GM18909 (cell line): ENCODE results near the gene IFRD1.
"Not testable (repeated sequence)": the region's sequence is repeated elsewhere in the genome, so short reads cannot be mapped to it uniquely, and the experiment has no call there.

Source experiments
- ATAC-seq: cut with Tn5 transposase; IDR thresholded peaks from one replicate; pipeline ENCODE4 v1.9.1; 2021; ENCODE audit warnings: mild to moderate bottlenecking; ENCODE audit not compliant: unreplicated experiment, poor library complexity

IFRD1 gene

GRCh38 chr7:112437072-112437471 is 13.2 kb upstream of the IFRD1 start:
- no peak for ATAC-seq

GRCh38 chr7:112439476-112439875 is 10.8 kb upstream of the IFRD1 start:
- no peak for ATAC-seq

- ATAC-seq, result no peak
These were observed 8.1 kb upstream of the IFRD1 start for GRCh38 chr7:112442210-112442609.

- no peak for ATAC-seq
These were observed 5.8 kb upstream of the IFRD1 start for GRCh38 chr7:112444505-112444904.

- ATAC-seq, result no peak
These were observed 3.8 kb upstream of the IFRD1 start for GRCh38 chr7:112446431-112446830.

- ATAC-seq, result no peak
These were observed 2.9 kb upstream of the IFRD1 start for GRCh38 chr7:112447406-112447805.

GRCh38 chr7:112448381-112448780 is 1.9 kb upstream of the IFRD1 start:
- ATAC-seq, result no peak

- ATAC-seq, result no peak
These were observed 1.4 kb upstream of the IFRD1 start for GRCh38 chr7:112448891-112449290.

GRCh38 chr7:112449353-112449752 is 907 bp upstream of the IFRD1 start:
- no peak for ATAC-seq

GRCh38 chr7:112450807-112451761 is 824 bp downstream of the IFRD1 start:
- peak; percentile 83 for ATAC-seq

- no peak for ATAC-seq
These were observed 2.0 kb downstream of the IFRD1 start for GRCh38 chr7:112452102-112452888.

GRCh38 chr7:112453505-112454171 is 3.4 kb downstream of the IFRD1 start:
- ATAC-seq, result no peak

GRCh38 chr7:112454191-112454590 is 3.9 kb downstream of the IFRD1 start:
- not testable (repeated sequence) for ATAC-seq

- no peak for ATAC-seq
These were observed 9.4 kb downstream of the IFRD1 start for GRCh38 chr7:112459645-112460044.

- ATAC-seq, result no peak
These were observed 12.0 kb downstream of the IFRD1 start for GRCh38 chr7:112462236-112462635.

GRCh38 chr7:112467867-112468266 is 17.6 kb downstream of the IFRD1 start:
- ATAC-seq, result no peak

- ATAC-seq, result no peak
These were observed 19.9 kb downstream of the IFRD1 start for GRCh38 chr7:112470194-112470593.

GRCh38 chr7:112476390-112477052 is 26.3 kb downstream of the IFRD1 start:
- no peak for ATAC-seq

- no peak for ATAC-seq
These were observed 31.0 kb downstream of the IFRD1 start for GRCh38 chr7:112481121-112481736.
